Measurements from ENCODE around the gene ATP2A3.

The ATP2A3 gene

GRCh38 chr17:3953542-3953941 lies 10.7 kb downstream of the ATP2A3 start:
- H3K9me3 ChIP-seq (ENCODE audit: low read length): no peaks in the 10 kb centered on the region
- H3K9ac ChIP-seq (ENCODE audit: low read length): no peak overlapping the region
- no peak for TF ChIP-seq EZH2 (IDR thresholded peaks at IDR 0.05; ENCODE audit: borderline replicate concordance, low read length)
- TF ChIP-seq, protein P1, sequence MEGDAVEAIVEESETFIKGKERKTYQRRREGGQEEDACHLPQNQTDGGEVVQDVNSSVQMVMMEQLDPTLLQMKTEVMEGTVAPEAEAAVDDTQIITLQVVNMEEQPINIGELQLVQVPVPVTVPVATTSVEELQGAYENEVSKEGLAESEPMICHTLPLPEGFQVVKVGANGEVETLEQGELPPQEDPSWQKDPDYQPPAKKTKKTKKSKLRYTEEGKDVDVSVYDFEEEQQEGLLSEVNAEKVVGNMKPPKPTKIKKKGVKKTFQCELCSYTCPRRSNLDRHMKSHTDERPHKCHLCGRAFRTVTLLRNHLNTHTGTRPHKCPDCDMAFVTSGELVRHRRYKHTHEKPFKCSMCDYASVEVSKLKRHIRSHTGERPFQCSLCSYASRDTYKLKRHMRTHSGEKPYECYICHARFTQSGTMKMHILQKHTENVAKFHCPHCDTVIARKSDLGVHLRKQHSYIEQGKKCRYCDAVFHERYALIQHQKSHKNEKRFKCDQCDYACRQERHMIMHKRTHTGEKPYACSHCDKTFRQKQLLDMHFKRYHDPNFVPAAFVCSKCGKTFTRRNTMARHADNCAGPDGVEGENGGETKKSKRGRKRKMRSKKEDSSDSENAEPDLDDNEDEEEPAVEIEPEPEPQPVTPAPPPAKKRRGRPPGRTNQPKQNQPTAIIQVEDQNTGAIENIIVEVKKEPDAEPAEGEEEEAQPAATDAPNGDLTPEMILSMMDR (IDR thresholded peaks at IDR 0.05; ENCODE audit: low read length): no peak
- H3K4me3 ChIP-seq (ENCODE audit: low read depth, low read length, poor library complexity, severe bottlenecking): no peak overlapping the region
- H3F3A ChIP-seq (ENCODE audit: insufficient read depth, low read length): no peaks in the 10 kb centered on the region
- H3K27me3 ChIP-seq (ENCODE audit: insufficient read depth, low read length): no peaks in the 10 kb centered on the region
- H3K4me2 ChIP-seq (ENCODE audit: low read length): no peak overlapping the region
- H3K36me3 ChIP-seq (ENCODE audit: insufficient read depth, low read length): peaks cover 77% of the 10 kb centered on the region
- H3K79me2 ChIP-seq (ENCODE audit: insufficient read depth, low read length): peaks cover 24% of the 10 kb centered on the region
- no peak overlapping the region for H2AFZ ChIP-seq (ENCODE audit: low read length)
- peaks cover 22% of the 10 kb centered on the region for H3K4me1 ChIP-seq (ENCODE audit: insufficient read depth, low read length, severe bottlenecking)
- H3K27ac ChIP-seq (ENCODE audit: low read depth, low read length, poor library complexity, severe bottlenecking): no peak overlapping the region
- no peaks in the 10 kb centered on the region for H3K9me2 ChIP-seq (ENCODE audit: low read depth, low read length)
- H4K20me1 ChIP-seq (ENCODE audit: insufficient read depth, low read length): no peaks in the 10 kb centered on the region

DNA sequence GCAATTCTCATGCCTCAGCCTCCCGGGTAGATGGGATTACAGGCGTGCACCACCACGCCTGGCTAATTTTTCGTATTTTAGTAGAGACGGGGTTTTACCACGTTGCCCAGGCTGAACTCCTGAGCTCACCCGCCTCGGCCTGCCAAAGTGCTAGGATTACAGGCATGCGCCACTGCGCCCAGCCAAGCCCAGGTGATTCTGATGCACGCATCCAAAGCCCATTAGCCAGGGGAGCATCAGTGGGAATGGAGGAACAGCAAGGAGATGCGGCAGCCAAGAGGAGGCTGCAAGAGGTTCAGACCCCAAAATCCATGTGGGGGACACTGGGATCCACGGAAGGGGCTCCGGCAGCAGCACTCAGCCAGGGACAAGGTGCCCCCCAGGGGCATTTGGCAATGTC lies 12.1 kb downstream of the ATP2A3 start:
- no peaks in the 10 kb centered on the region for H3K9me3 ChIP-seq (ENCODE audit: low read length)
- H3F3A ChIP-seq (ENCODE audit: insufficient read depth, low read length): peaks cover 4% of the 10 kb centered on the region; the same call in 1 of the 2 replicates
- H3K9ac ChIP-seq (ENCODE audit: low read length): no peak overlapping the region
- no peaks in the 10 kb centered on the region for H4K20me1 ChIP-seq (ENCODE audit: insufficient read depth, low read length)
- H2AFZ ChIP-seq (ENCODE audit: low read length): no peak overlapping the region
- H3K27me3 ChIP-seq (ENCODE audit: insufficient read depth, low read length): no peaks in the 10 kb centered on the region
- no peak overlapping the region for H3K4me2 ChIP-seq (ENCODE audit: low read length)
- H3K9me2 ChIP-seq (ENCODE audit: low read depth, low read length): no peaks in the 10 kb centered on the region
- no peak overlapping the region for H3K4me3 ChIP-seq (ENCODE audit: low read depth, low read length, poor library complexity, severe bottlenecking)
- H3K79me2 ChIP-seq (ENCODE audit: insufficient read depth, low read length): peaks cover 11% of the 10 kb centered on the region
- no peak overlapping the region for H3K27ac ChIP-seq (ENCODE audit: low read depth, low read length, poor library complexity, severe bottlenecking)
- no peak for TF ChIP-seq EZH2 (IDR thresholded peaks at IDR 0.05; ENCODE audit: borderline replicate concordance, low read length)
- TF ChIP-seq, protein P1 (IDR thresholded peaks at IDR 0.05; ENCODE audit: low read length): no peak
- H3K4me1 ChIP-seq (ENCODE audit: insufficient read depth, low read length, severe bottlenecking): peaks cover 9% of the 10 kb centered on the region
- peaks cover 78% of the 10 kb centered on the region for H3K36me3 ChIP-seq (ENCODE audit: insufficient read depth, low read length)

DNA sequence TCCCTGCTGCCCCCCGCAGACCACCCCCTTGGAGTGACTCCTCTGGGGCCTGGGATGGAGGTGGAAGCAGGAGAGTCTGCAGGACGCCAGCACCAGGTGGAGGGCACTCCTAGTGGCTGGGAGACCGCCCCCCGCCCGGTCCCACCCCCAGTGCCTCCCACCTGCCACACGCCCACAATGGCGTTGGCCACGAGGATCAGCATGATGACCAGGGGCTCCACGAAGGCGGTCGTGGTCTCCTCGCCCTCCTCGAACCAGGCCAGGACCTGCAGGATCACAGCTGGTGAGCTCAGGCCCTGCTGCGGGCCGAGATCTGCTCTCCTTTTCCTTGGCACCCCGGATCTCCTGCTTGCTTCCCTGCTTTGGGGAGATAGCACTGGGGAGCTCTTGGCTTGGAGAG lies 12.8 kb downstream of the ATP2A3 start:
- Histone ChIP-seq H3K79me2 (ENCODE audit: insufficient read depth, low read length) (peaks cover 6% of the 10 kb centered on the region), H2AFZ (ENCODE audit: low read length) (no peak overlapping the region), H3K9me3 (ENCODE audit: low read length) (no peaks in the 10 kb centered on the region), H4K20me1 (ENCODE audit: insufficient read depth, low read length) (no peaks in the 10 kb centered on the region), H3K4me3 (ENCODE audit: low read depth, low read length, poor library complexity, severe bottlenecking) (no peak overlapping the region), H3K27ac (ENCODE audit: low read depth, low read length, poor library complexity, severe bottlenecking) (no peak overlapping the region), H3K9ac (ENCODE audit: low read length) (no peak overlapping the region), H3K27me3 (ENCODE audit: insufficient read depth, low read length) (no peaks in the 10 kb centered on the region), H3F3A (ENCODE audit: insufficient read depth, low read length) (peaks cover 4% of the 10 kb centered on the region; the same call in 1 of the 2 replicates), H3K4me1 (ENCODE audit: insufficient read depth, low read length, severe bottlenecking) (peaks cover 1% of the 10 kb centered on the region), H3K36me3 (ENCODE audit: insufficient read depth, low read length) (peaks cover 85% of the 10 kb centered on the region), H3K9me2 (ENCODE audit: low read depth, low read length) (no peaks in the 10 kb centered on the region), H3K4me2 (ENCODE audit: low read length) (no peak overlapping the region)
- TF ChIP-seq, protein P1 (IDR thresholded peaks at IDR 0.05; ENCODE audit: low read length): no peak
- TF ChIP-seq EZH2 (IDR thresholded peaks at IDR 0.05; ENCODE audit: borderline replicate concordance, low read length): no peak

All from OCI-LY1 (cell line).